BLaER1 treated with 17β-estradiol and CSF1 and Interleukin-3, amounts not matched to agents 10 nM and 100 nM (cell line): ENCODE data around the gene PDIA5.

ENCODE experiments used
- H3K27ac ChIP-seq, 11 experiments: shearing (Covaris generic); formaldehyde crosslinking; 2 replicates each; pipeline ENCODE4 v1.8.1; 2022
- H3K27me3 ChIP-seq, 11 experiments: shearing (Covaris generic); formaldehyde crosslinking; 2 replicates each; pipeline ENCODE4 v1.8.1; 2022
- H3K36me3 ChIP-seq, 11 experiments: shearing (Covaris generic); formaldehyde crosslinking; 2 replicates each; pipeline ENCODE4 v1.8.1; 2022
- H3K4me1 ChIP-seq, 10 experiments: shearing (Covaris generic); formaldehyde crosslinking; 2 replicates each; pipeline ENCODE4 v1.8.1; 2022
- H3K4me2 ChIP-seq, 11 experiments: shearing (Covaris generic); formaldehyde crosslinking; 2 replicates each; pipeline ENCODE4 v1.8.1; 2022
- H3K4me3 ChIP-seq, 10 experiments: shearing (Covaris generic); formaldehyde crosslinking; 2 replicates each; pipeline ENCODE4 v1.8.1; 2022
- H3K9ac ChIP-seq, 11 experiments: shearing (Covaris generic); formaldehyde crosslinking; 2 replicates each; pipeline ENCODE4 v1.8.1; 2022
- H3K9me3 ChIP-seq, 11 experiments: shearing (Covaris generic); formaldehyde crosslinking; replicated peaks in 1 of 11; 2 replicates each; pipeline ENCODE4 v1.8.1; 2022
- H4K20me1 ChIP-seq, 11 experiments: shearing (Covaris generic); formaldehyde crosslinking; 2 replicates each; pipeline ENCODE4 v1.8.1; 2022
- Cebpa-rat ChIP-seq, 11 experiments: shearing (Covaris generic); IDR thresholded peaks; 2 replicates each; pipeline ENCODE4 v1.8.1; 2022

The PDIA5 gene

DNA sequence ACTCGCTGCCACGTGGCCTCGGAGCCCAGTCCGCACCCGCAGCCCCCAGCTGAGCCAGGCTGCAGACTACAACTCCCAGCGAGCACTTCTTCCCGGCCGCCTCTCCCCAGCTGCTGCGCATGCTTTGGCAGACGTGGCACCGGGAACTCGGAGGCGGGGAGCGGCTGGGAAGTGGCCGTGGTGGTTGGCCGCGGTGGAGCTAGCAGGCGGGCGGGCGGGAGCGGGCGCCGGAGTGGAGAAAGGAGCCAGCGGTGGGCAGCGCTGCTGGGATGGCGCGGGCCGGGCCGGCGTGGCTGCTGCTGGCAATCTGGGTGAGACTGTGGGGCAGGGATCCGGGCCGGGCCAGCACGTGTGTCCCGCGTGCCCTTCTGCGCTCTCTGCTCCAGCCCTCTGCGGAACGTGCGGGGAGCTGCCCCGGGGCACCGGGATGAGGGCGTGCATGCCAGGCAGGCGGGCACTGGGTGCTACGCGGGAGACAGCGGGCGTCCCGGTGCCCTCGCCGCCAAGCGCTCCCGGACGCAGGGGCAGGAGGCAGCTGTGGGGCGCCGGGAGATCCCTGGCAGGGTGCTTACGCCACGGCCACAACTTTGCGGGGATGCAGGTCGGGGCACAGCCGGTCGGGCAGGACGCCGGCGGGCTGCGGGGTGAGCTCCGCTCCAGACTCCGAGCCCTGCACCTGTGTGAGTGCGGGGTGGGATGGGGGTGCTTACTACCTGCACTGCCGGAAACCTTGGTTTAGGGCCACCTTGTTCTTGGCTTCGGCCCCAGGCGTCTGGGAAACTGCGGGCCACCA, at the start of gene PDIA5:
Gene PDIA5 (plus strand): TSS at position 130 of the 793 bp plus-strand sequence. CDS start 140 bp downstream, at position 270.
- Histone ChIP-seq H3K9me3 (no peaks in the 10 kb centered on the region), H3K9ac (peak within 1 kb of the TSS; percentile 56 to 83 (median 75)), H3K4me3 (peak within 1 kb of the TSS; percentile 59 to 81 (median 74)), H3K27ac (peak within 1 kb of the TSS in 10 of 11 experiments; percentile 26 to 69 (median 56); a peak in 18 of 22 replicates), H3K36me3 (no peaks in the 10 kb centered on the region), H3K4me1 (peaks cover 18 to 44% (median 34%) of the 10 kb centered on the region in 10 experiments; a peak in 19 of 20 replicates), H4K20me1 (peaks cover 0 to 39% (median 23%) of the 10 kb centered on the region in 11 experiments; a peak in 16 of 22 replicates), H3K4me2 (peak within 1 kb of the TSS; percentile 77 to 97 (median 91)), H3K27me3 (peaks cover 39 to 69% (median 53%) of the 10 kb centered on the region in 11 experiments)
- no peak for TF ChIP-seq Cebpa-rat (IDR thresholded peaks at IDR 0.05)

DNA sequence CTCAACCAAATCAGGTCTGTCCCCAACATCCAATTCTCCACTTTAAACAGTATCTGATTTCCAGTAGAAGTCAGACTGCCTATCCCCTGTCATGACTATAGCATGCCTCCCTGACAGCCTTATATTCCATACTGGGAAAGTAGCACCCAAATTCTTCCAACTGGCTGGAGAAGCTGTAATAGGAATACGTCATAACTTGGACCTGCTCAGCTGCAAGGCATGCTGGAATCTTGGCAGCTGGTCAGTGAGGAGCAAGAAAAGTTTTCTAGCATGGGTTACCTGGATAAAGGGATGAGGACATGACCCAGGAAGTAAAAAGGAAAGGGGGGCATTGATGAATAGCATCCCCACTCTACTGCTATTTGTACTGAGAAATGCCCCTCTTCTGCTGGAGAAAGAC, 48.1 kb upstream of the PDIA5 start:
- Histone ChIP-seq H3K27ac (no peak overlapping the region), H3K9me3 (no peaks in the 10 kb centered on the region), H3K27me3 (peaks cover 13 to 26% (median 18%) of the 10 kb centered on the region in 11 experiments; a peak in 21 of 22 replicates), H3K4me1 (peaks cover 0 to 25% (median 13%) of the 10 kb centered on the region in 10 experiments; a peak in 16 of 20 replicates), H3K36me3 (no peaks in the 10 kb centered on the region), H3K4me2 (peak overlapping the region in 7 of 11 experiments; percentile 1 to 36 (median 18); a peak in 4 of 22 replicates), H4K20me1 (no peaks in the 10 kb centered on the region), H3K9ac (no peak overlapping the region), H3K4me3 (no peak overlapping the region)
- no peak for TF ChIP-seq Cebpa-rat (IDR thresholded peaks at IDR 0.05)

DNA sequence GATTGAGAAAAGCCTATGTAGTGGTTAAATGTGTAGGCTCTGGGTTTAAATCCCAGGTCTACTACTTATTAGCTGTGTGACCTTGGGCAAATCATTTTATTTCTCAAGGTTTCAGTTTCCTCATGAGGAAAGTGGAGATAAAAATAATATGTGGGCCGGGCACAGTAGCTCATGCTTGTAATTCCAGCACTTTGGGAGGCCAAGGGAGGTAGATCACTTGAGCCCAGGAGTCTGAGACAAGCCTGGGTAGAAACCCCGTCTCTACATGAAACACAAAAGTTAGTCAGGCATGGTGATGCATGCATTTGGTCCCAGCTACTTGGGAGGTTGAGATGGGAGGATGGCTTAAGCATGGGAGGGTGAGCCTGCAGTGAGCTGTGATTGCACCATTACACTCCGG, 47.7 kb upstream of the PDIA5 start:
- no peaks in the 10 kb centered on the region for H3K36me3 ChIP-seq
- H3K27ac ChIP-seq, result no peak overlapping the region
- H3K9ac ChIP-seq, result no peak overlapping the region
- no peaks in the 10 kb centered on the region for H4K20me1 ChIP-seq
- no peak overlapping the region for H3K4me2 ChIP-seq
- H3K4me3 ChIP-seq, result no peak overlapping the region
- no peak for TF ChIP-seq Cebpa-rat (IDR thresholded peaks at IDR 0.05)
- peaks cover 0 to 3% (median 0%) of the 10 kb centered on the region in 11 experiments; a peak in 1 of 22 replicates for H3K9me3 ChIP-seq
- peaks cover 18 to 31% (median 23%) of the 10 kb centered on the region in 11 experiments for H3K27me3 ChIP-seq
- peaks cover 0 to 20% (median 11%) of the 10 kb centered on the region in 10 experiments; a peak in 15 of 20 replicates for H3K4me1 ChIP-seq

- H3K36me3 ChIP-seq, result no peaks in the 10 kb centered on the region
- H3K4me3 ChIP-seq, result no peak overlapping the region
- no peak overlapping the region for H3K4me2 ChIP-seq
- H3K27me3 ChIP-seq, result peaks cover 22 to 35% (median 27%) of the 10 kb centered on the region in 11 experiments
- H4K20me1 ChIP-seq, result no peaks in the 10 kb centered on the region
- peaks cover 0 to 7% (median 0%) of the 10 kb centered on the region in 11 experiments; a peak in 2 of 22 replicates for H3K9me3 ChIP-seq
- H3K4me1 ChIP-seq, result peaks cover 0 to 17% (median 9%) of the 10 kb centered on the region in 10 experiments; a peak in 14 of 20 replicates
- no peak for TF ChIP-seq Cebpa-rat (IDR thresholded peaks at IDR 0.05)
- no peak overlapping the region for H3K9ac ChIP-seq
- H3K27ac ChIP-seq, result no peak overlapping the region
These were observed 47.2 kb upstream of the PDIA5 start for GRCh38 chr3:123019591-123019990.

GRCh38 chr3:123020709-123021108, 46.1 kb upstream of the PDIA5 start:
- no peak overlapping the region for H3K27ac ChIP-seq
- no peak overlapping the region for H3K4me3 ChIP-seq
- H3K36me3 ChIP-seq, result 0 out of 22 replicates have a peak, but pooled peaks cover 0 to 3% (median 0%) of the 10 kb centered on the region in 11 experiments
- peaks cover 0 to 17% (median 9%) of the 10 kb centered on the region in 10 experiments; a peak in 14 of 20 replicates for H3K4me1 ChIP-seq
- H3K9me3 ChIP-seq, result peaks cover 0 to 16% (median 5%) of the 10 kb centered on the region in 11 experiments; a peak in 7 of 22 replicates
- peaks cover 33 to 46% (median 39%) of the 10 kb centered on the region in 11 experiments for H3K27me3 ChIP-seq
- no peak overlapping the region for H3K9ac ChIP-seq
- H3K4me2 ChIP-seq, result no peak overlapping the region
- H4K20me1 ChIP-seq, result peaks cover 0 to 7% (median 0%) of the 10 kb centered on the region in 11 experiments; a peak in 3 of 22 replicates
- no peak for TF ChIP-seq Cebpa-rat (IDR thresholded peaks at IDR 0.05)

- H3K4me2 ChIP-seq, result peak overlapping the region in 7 of 11 experiments; percentile 4 to 58 (median 26); a peak in 9 of 22 replicates
- peaks cover 0 to 16% (median 5%) of the 10 kb centered on the region in 11 experiments; a peak in 7 of 22 replicates for H3K9me3 ChIP-seq
- H3K9ac ChIP-seq, result no peak overlapping the region
- peaks cover 40 to 53% (median 45%) of the 10 kb centered on the region in 11 experiments for H3K27me3 ChIP-seq
- H3K4me3 ChIP-seq, result no peak overlapping the region
- no peak for TF ChIP-seq Cebpa-rat (IDR thresholded peaks at IDR 0.05)
- H4K20me1 ChIP-seq, result peaks cover 0 to 11% (median 0%) of the 10 kb centered on the region in 11 experiments; a peak in 7 of 22 replicates
- peaks cover 0 to 17% (median 9%) of the 10 kb centered on the region in 10 experiments; a peak in 15 of 20 replicates for H3K4me1 ChIP-seq
- 0 out of 22 replicates have a peak, but pooled peaks cover 0 to 3% (median 0%) of the 10 kb centered on the region in 11 experiments for H3K36me3 ChIP-seq
- H3K27ac ChIP-seq, result no peak overlapping the region
These were observed 45.4 kb upstream of the PDIA5 start for GRCh38 chr3:123021388-123021787.

DNA sequence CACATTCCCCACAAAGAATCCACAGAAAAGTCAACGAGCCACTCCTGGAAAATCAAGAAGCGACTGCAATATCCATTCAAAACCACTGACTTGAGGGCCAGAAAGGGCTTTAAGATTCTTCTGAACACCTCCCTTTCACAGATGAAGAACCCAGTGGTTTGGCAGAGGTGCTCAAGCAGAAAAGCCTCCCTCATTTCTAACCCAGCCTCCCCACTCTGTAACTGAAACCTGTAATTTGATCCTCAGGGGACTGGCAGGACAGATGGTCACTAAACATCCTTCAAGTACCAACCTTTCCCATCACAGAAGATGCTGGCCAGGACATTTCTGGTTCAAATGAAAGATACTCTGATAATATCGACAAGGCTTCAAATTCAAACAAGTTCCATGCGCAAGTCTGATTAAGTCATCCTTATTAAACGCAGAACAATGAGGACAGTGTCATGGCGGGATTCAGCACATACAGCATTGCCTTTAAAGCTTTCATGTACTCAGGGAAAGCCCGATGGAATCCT, 44.8 kb upstream of the PDIA5 start:
- Histone ChIP-seq H3K9ac (no peak overlapping the region), H4K20me1 (peaks cover 0 to 18% (median 6%) of the 10 kb centered on the region in 11 experiments; a peak in 17 of 22 replicates)

GRCh38 chr3:123024056-123024455, 42.8 kb upstream of the PDIA5 start:
- peaks cover 67 to 80% (median 72%) of the 10 kb centered on the region in 11 experiments for H3K27me3 ChIP-seq
- H3K9me3 ChIP-seq, result peaks cover 0 to 16% (median 5%) of the 10 kb centered on the region in 11 experiments; a peak in 7 of 22 replicates
- H3K36me3 ChIP-seq, result 0 out of 22 replicates have a peak, but pooled peaks cover 0 to 3% (median 0%) of the 10 kb centered on the region in 11 experiments
- no peak overlapping the region for H3K4me3 ChIP-seq
- no peak overlapping the region for H3K4me2 ChIP-seq
- peaks cover 12 to 31% (median 24%) of the 10 kb centered on the region in 10 experiments; a peak in 19 of 20 replicates for H3K4me1 ChIP-seq
- no peak overlapping the region for H3K27ac ChIP-seq
- peaks cover 0 to 32% (median 16%) of the 10 kb centered on the region in 11 experiments; a peak in 17 of 22 replicates for H4K20me1 ChIP-seq
- H3K9ac ChIP-seq, result no peak overlapping the region
- no peak for TF ChIP-seq Cebpa-rat (IDR thresholded peaks at IDR 0.05)

More for the DNA sequence above, 44.8 kb upstream of the PDIA5 start:
- H3K27ac ChIP-seq, result no peak overlapping the region
- H3K4me3 ChIP-seq, result no peak overlapping the region
- 0 out of 22 replicates have a peak, but pooled peaks cover 0 to 3% (median 0%) of the 10 kb centered on the region in 11 experiments for H3K36me3 ChIP-seq
- peak overlapping the region in 7 of 11 experiments; percentile 4 to 58 (median 26); a peak in 11 of 22 replicates for H3K4me2 ChIP-seq
- H3K27me3 ChIP-seq, result peaks cover 47 to 60% (median 52%) of the 10 kb centered on the region in 11 experiments
- peaks cover 4 to 24% (median 15%) of the 10 kb centered on the region in 10 experiments; a peak in 19 of 20 replicates for H3K4me1 ChIP-seq
- no peak for TF ChIP-seq Cebpa-rat (IDR thresholded peaks at IDR 0.05)
- peaks cover 0 to 16% (median 5%) of the 10 kb centered on the region in 11 experiments; a peak in 7 of 22 replicates for H3K9me3 ChIP-seq
